HG02840 (cell line): Measurements from ENCODE around the gene RYR2.

Experiments used
- ATAC-seq: cut with Tn5 transposase; IDR thresholded peaks from one replicate; pipeline ENCODE4 v1.9.1; 2021; ENCODE audit warnings: mild to moderate bottlenecking, moderate library complexity, moderate number of reproducible peaks; ENCODE audit not compliant: unreplicated experiment, low FRiP score

The RYR2 gene

GRCh38 chr1:237029850-237030535 is 12.0 kb upstream of the RYR2 start:
- no peak for ATAC-seq

- ATAC-seq = no peak
Observed at GRCh38 chr1:237031480-237031879, 10.5 kb upstream of the RYR2 start.

- peak; percentile 77 for ATAC-seq
Observed at GRCh38 chr1:237032029-237032428, 10.0 kb upstream of the RYR2 start.

GRCh38 chr1:237033061-237033460 is 8.9 kb upstream of the RYR2 start:
- no peak for ATAC-seq

- no peak for ATAC-seq
Observed at GRCh38 chr1:237033804-237034203, 8.2 kb upstream of the RYR2 start.

- ATAC-seq = no peak
Observed at GRCh38 chr1:237035759-237036158, 6.2 kb upstream of the RYR2 start.

- ATAC-seq = no peak
Observed at GRCh38 chr1:237038211-237038610, 3.8 kb upstream of the RYR2 start.

GRCh38 chr1:237040823-237041222 is 1.2 kb upstream of the RYR2 start:
- no peak for ATAC-seq

- no peak for ATAC-seq
Observed at GRCh38 chr1:237041461-237041794, 556 bp upstream of the RYR2 start.

- ATAC-seq = no peak
Observed at GRCh38 chr1:237042526-237042891, 525 bp downstream of the RYR2 start.

GRCh38 chr1:237042892-237043576 is 1.1 kb downstream of the RYR2 start:
- ATAC-seq = no peak

GRCh38 chr1:237043846-237044636 is 2.1 kb downstream of the RYR2 start:
- no peak for ATAC-seq

GRCh38 chr1:237045278-237046016 is 3.5 kb downstream of the RYR2 start:
- ATAC-seq = no peak

GRCh38 chr1:237048803-237049202 is 6.8 kb downstream of the RYR2 start:
- ATAC-seq = no peak

- ATAC-seq = no peak
Observed at GRCh38 chr1:237050185-237050584, 8.2 kb downstream of the RYR2 start.

GRCh38 chr1:237050915-237051314 is 8.9 kb downstream of the RYR2 start:
- ATAC-seq = no peak

GRCh38 chr1:237054313-237054712 is 12.3 kb downstream of the RYR2 start:
- no peak for ATAC-seq

- ATAC-seq = no peak
Observed at GRCh38 chr1:237058470-237058869, 16.5 kb downstream of the RYR2 start.

- ATAC-seq = no peak
Observed at GRCh38 chr1:237059244-237059643, 17.3 kb downstream of the RYR2 start.

GRCh38 chr1:237062976-237063375 is 21.0 kb downstream of the RYR2 start:
- ATAC-seq = no peak

GRCh38 chr1:237065903-237066302 is 23.9 kb downstream of the RYR2 start:
- ATAC-seq = no peak
